HCT116 (cell line): ENCODE measurements around the gene BCO2. TPM values are rescaled to one million over a fixed set of nuclear protein-coding genes. Genes with fewer than 3 reads are reported as not detected.

Experiments
- ATAC-seq: fragments of 200-7000 bp; cut with Tn5 transposase; 2 replicates; pipeline ENCODE4 v1.9.1; 2020; ENCODE audit warnings: mild to moderate bottlenecking, moderate library complexity
- BruUV-seq: library from RNA; stranded (reverse); fragments of 400-500 nt; replicated peaks from 2 replicates; lab custom pipeline; 2021; lab: Mats Ljungman, UMichigan
- CTCF ChIA-PET: fragments of 300-600 bp; sonication (Branson Sonifier 250); formaldehyde crosslinking; loops from one replicate; lab custom pipeline; 2021; ENCODE audit warnings: antibody characterized with exemption; lab: Charles Lee
- POLR2A ChIA-PET: fragments of 300-600, 350-600 bp; sonication (Branson Sonifier 250); formaldehyde crosslinking; loops from one replicate; lab custom pipeline; 2021; ENCODE audit warnings: antibody characterized with exemption; lab: Charles Lee
- RAD21 ChIA-PET, 2 experiments: fragments of 300-600 bp; sonication (Branson Sonifier 250); formaldehyde crosslinking; loops; one replicate each; lab custom pipeline; 2023; ENCODE audit warnings: low total read pairs in 2 of 2; ENCODE audit not compliant: uncharacterized antibody in 2 of 2, unreplicated experiment in 2 of 2, low non-redundant PET in 1 of 2; lab: Charles Lee
- DNase-seq: peaks from one replicate; pipeline ENCODE4 v3.0.0-alpha.2; 2010; ENCODE audit warnings: low read depth, low spot score
- H2AFZ ChIP-seq: fragments of 200-600 bp; shearing (Covaris generic), sonication (generic); 2 replicates; pipeline ENCODE4 v1.6.1; 2017; ENCODE audit warnings: low read depth, mixed run types, mixed read lengths, antibody characterized with exemption, low read length; ENCODE audit not compliant: poor library complexity, severe bottlenecking
- H3K27ac ChIP-seq: 2 replicates; pipeline ENCODE4 v1.5.1; 2012; ENCODE audit warnings: low read depth, low read length
- H3K27me3 ChIP-seq: fragments of 200-600 bp; sonication (generic); 2 replicates; pipeline ENCODE4 v1.6.1; 2016; ENCODE audit warnings: mixed run types, low read length, mixed read lengths; ENCODE audit not compliant: insufficient read depth
- H3K36me3 ChIP-seq, 2 experiments: fragments of 200-500 bp in 1 of 2; fragments of 200-600 bp in 1 of 2; sonication (Bioruptor generic) in 1 of 2; sonication (generic) in 1 of 2; 2 replicates each; pipeline versions ENCODE4 v1.5.1 to v1.6.1; 2014 to 2016; ENCODE audit warnings: low read length in 2 of 2, inconsistent platforms in 1 of 2, mixed read lengths in 1 of 2, mixed run types in 1 of 2; ENCODE audit not compliant: insufficient read depth in 2 of 2, control insufficient read depth in 1 of 2
- H3K4me1 ChIP-seq, 2 experiments: fragments of 200-600 bp in 1 of 2; sonication (generic) in 1 of 2; 2 replicates each; pipeline versions ENCODE4 v1.5.1 to v1.6.1; 2012 to 2017; ENCODE audit warnings: low read length in 2 of 2, inconsistent platforms in 1 of 2, mild to moderate bottlenecking in 1 of 2, mixed read lengths in 1 of 2, mixed run types in 1 of 2, moderate library complexity in 1 of 2; ENCODE audit not compliant: insufficient read depth in 2 of 2, control insufficient read depth in 1 of 2
- H3K4me2 ChIP-seq: fragments of 200-600 bp; sonication (generic); 2 replicates; pipeline ENCODE4 v1.6.1; 2017; ENCODE audit warnings: mixed run types, low read length, mixed read lengths
- H3K4me3 ChIP-seq, 2 experiments: fragments of 200-600 bp in 1 of 2; sonication (generic) in 1 of 2; replicated peaks in 1 of 2; 2 replicates each; pipeline ENCODE4 v1.5.1; 2011 to 2016; ENCODE audit warnings: low read length in 2 of 2, control low read depth in 1 of 2, low read depth in 1 of 2, mild to moderate bottlenecking in 1 of 2, mixed read lengths in 1 of 2, mixed run types in 1 of 2
- H3K79me2 ChIP-seq: fragments of 200-600 bp; sonication (generic); 2 replicates; pipeline ENCODE4 v1.6.1; 2017; ENCODE audit warnings: mild to moderate bottlenecking, mixed run types, low read length, moderate library complexity, mixed read lengths; ENCODE audit not compliant: insufficient read depth
- H3K9ac ChIP-seq: fragments of 200-600 bp; sonication (generic); 2 replicates; pipeline ENCODE4 v1.6.1; 2016; ENCODE audit warnings: low read length, mixed read lengths
- H3K9me2 ChIP-seq: fragments of 200-600 bp; sonication (generic), shearing (Covaris generic); 2 replicates; pipeline ENCODE4 v1.6.1; 2017; ENCODE audit warnings: mixed run types, mild to moderate bottlenecking, moderate library complexity; ENCODE audit not compliant: insufficient read depth
- H3K9me3 ChIP-seq, 2 experiments: fragments of 200-500 bp in 1 of 2; fragments of 200-600 bp in 1 of 2; sonication (Bioruptor generic) in 1 of 2; sonication (generic) in 1 of 2; 2 replicates each; pipeline ENCODE4 v1.6.1; 2014 to 2017; ENCODE audit warnings: low read length in 2 of 2, mixed read lengths in 2 of 2, inconsistent platforms in 1 of 2, low read depth in 1 of 2, mild to moderate bottlenecking in 1 of 2, mixed run types in 1 of 2, moderate library complexity in 1 of 2; ENCODE audit not compliant: control insufficient read depth in 1 of 2, insufficient read depth in 1 of 2
- H4K20me1 ChIP-seq: fragments of 200-600 bp; sonication (generic), shearing (Covaris generic); 2 replicates; pipeline ENCODE4 v1.6.1; 2017; ENCODE audit warnings: mixed run types, mild to moderate bottlenecking, moderate library complexity; ENCODE audit not compliant: insufficient read depth
- ATF3 ChIP-seq: IDR thresholded peaks from 2 replicates; pipeline ENCODE4 v1.6.1; 2012
- CBX3 ChIP-seq: IDR thresholded peaks from 2 replicates; pipeline ENCODE4 v1.6.1; 2012; ENCODE audit warnings: low read depth
- CEBPB ChIP-seq: IDR thresholded peaks from 2 replicates; pipeline ENCODE4 v1.6.1; 2012; ENCODE audit warnings: low read depth
- CTCF ChIP-seq, 3 experiments: fragments of 200-600 bp in 1 of 3; sonication (generic) in 1 of 3; IDR thresholded peaks in 2 of 3; conservative IDR thresholded peaks in 1 of 3; 2 replicates each; pipeline ENCODE4 v1.5.1; 2012 to 2017; ENCODE audit warnings: low read depth in 2 of 3, low read length in 2 of 3, antibody characterized with exemption in 1 of 3, borderline replicate concordance in 1 of 3, control low read depth in 1 of 3, mild to moderate bottlenecking in 1 of 3, mixed read lengths in 1 of 3, mixed run types in 1 of 3, moderate library complexity in 1 of 3; ENCODE audit not compliant: insufficient read depth in 1 of 3
- EGR1 ChIP-seq: IDR thresholded peaks from 2 replicates; pipeline ENCODE4 v1.6.1; 2012; ENCODE audit warnings: low read depth
- ELF1 ChIP-seq: IDR thresholded peaks from 2 replicates; pipeline ENCODE4 v1.6.1; 2012; ENCODE audit warnings: low read depth, borderline replicate concordance
- EZH2 ChIP-seq: fragments of 200-600 bp; sonication (generic); IDR thresholded peaks from 2 replicates; pipeline ENCODE4 v1.6.1; 2017; ENCODE audit warnings: antibody characterized with exemption, mixed run types
- JUND ChIP-seq: IDR thresholded peaks from 2 replicates; pipeline ENCODE4 v1.6.1; 2012
- MAX ChIP-seq: IDR thresholded peaks from 2 replicates; pipeline ENCODE4 v1.6.1; 2012
- POLR2A ChIP-seq: IDR thresholded peaks from 2 replicates; pipeline ENCODE4 v1.7.0; 2011; ENCODE audit warnings: borderline replicate concordance; ENCODE audit not compliant: insufficient read depth, insufficient read length; ENCODE audit errors: extremely low read depth
- POLR2AphosphoS5 ChIP-seq: IDR thresholded peaks from 2 replicates; pipeline ENCODE4 v1.6.1; 2011; ENCODE audit warnings: mild to moderate bottlenecking, low read depth, low read length, moderate library complexity
- REST ChIP-seq: IDR thresholded peaks from 2 replicates; pipeline ENCODE4 v1.6.1; 2012; ENCODE audit warnings: low read depth
- SP1 ChIP-seq: IDR thresholded peaks from 2 replicates; pipeline ENCODE4 v1.6.1; 2012; ENCODE audit warnings: low read depth
- SRF ChIP-seq: IDR thresholded peaks from 2 replicates; pipeline ENCODE4 v1.6.1; 2012; ENCODE audit warnings: low read depth
- TCF7L2 ChIP-seq: IDR thresholded peaks from 2 replicates; pipeline ENCODE4 v1.7.0; 2011; ENCODE audit warnings: borderline replicate concordance, inconsistent platforms; ENCODE audit not compliant: insufficient read depth, insufficient read length; ENCODE audit errors: extremely low read depth
- YY1 ChIP-seq: IDR thresholded peaks from 2 replicates; pipeline ENCODE4 v1.6.1; 2011; ENCODE audit warnings: low read length, low read depth, moderate library complexity, mild to moderate bottlenecking; ENCODE audit not compliant: insufficient replicate concordance; ENCODE audit errors: extremely low read depth
- ZFX ChIP-seq: fragments of 450-650 bp; IDR thresholded peaks from 2 replicates; pipeline ENCODE4 v1.6.1; 2017
- intact Hi-C: fragments of 100-400 bp; cut with micrococcal nuclease; formaldehyde crosslinking; loops from 2 replicates; pipeline ENCODE4 v1.10.0; 2022
- total RNA-seq: library from RNA; stranded (reverse); gene quantifications from one replicate; pipeline ENCODE4 v1.2.1, GENCODE V29; 2021; ENCODE audit not compliant: unreplicated experiment
- TF ChIP-seq, protein P1 (sequence below): IDR thresholded peaks from 2 replicates; pipeline ENCODE4 v1.6.1; 2011; ENCODE audit warnings: mild to moderate bottlenecking, low read length, moderate library complexity; ENCODE audit not compliant: insufficient replicate concordance; ENCODE audit errors: extremely low read depth

The BCO2 gene
- total RNA-seq, 1 experiment from 2014 or later, result 4.0 TPM

DNA sequence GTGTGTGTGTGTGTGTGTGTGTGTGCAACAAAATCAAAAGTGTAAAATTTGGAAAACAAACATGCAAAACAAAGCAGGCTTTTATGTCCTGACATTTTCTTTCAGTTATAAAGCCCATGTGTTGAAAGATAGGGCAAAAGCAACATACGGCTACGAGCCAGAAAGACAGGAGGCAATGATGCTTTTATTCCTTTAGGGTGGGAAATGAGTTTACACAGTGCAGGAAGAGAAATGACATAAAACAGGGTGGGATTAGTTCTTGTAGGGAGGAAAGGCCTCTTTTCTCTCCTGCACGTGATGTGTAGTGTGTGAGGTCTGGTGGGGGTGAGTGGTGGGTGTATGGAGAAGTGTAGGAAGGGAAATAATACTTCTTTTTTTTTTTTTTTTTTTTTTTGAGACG lies 40.8 kb upstream of the BCO2 start:
- Histone ChIP-seq H3K36me3 (no peaks in the 10 kb centered on the region), H3K27me3 (no peaks in the 10 kb centered on the region), H3K4me2 (no peak overlapping the region), H3K27ac (no peak overlapping the region), H3K4me1 (peaks cover 26 to 35% of the 10 kb centered on the region in 2 experiments), H3K4me3 (no peak overlapping the region), H4K20me1 (no peaks in the 10 kb centered on the region), H3K9me3 (no peaks in the 10 kb centered on the region), H2AFZ (no peak overlapping the region), H3K9ac (no peak overlapping the region), H3K79me2 (no peaks in the 10 kb centered on the region), H3K9me2 (no peaks in the 10 kb centered on the region)
- TF ChIP-seq, protein P1, sequence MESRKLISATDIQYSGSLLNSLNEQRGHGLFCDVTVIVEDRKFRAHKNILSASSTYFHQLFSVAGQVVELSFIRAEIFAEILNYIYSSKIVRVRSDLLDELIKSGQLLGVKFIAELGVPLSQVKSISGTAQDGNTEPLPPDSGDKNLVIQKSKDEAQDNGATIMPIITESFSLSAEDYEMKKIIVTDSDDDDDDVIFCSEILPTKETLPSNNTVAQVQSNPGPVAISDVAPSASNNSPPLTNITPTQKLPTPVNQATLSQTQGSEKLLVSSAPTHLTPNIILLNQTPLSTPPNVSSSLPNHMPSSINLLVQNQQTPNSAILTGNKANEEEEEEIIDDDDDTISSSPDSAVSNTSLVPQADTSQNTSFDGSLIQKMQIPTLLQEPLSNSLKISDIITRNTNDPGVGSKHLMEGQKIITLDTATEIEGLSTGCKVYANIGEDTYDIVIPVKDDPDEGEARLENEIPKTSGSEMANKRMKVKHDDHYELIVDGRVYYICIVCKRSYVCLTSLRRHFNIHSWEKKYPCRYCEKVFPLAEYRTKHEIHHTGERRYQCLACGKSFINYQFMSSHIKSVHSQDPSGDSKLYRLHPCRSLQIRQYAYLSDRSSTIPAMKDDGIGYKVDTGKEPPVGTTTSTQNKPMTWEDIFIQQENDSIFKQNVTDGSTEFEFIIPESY, result no peak
- TF ChIP-seq MAX (no peak), SP1 (no peak), YY1 (no peak), POLR2AphosphoS5 (no peak), ELF1 (no peak), CBX3 (no peak), TCF7L2 (no peak), CEBPB (no peak), EZH2 (no peak), ATF3 (no peak), JUND (no peak), EGR1 (no peak), ZFX (no peak), SRF (no peak), REST (no peak), POLR2A (no peak), CTCF (IDR thresholded peaks at IDR 0.05 in 2 of 3, conservative IDR thresholded peaks at IDR 0.05 in 1 of 3; ENCODE audit: borderline replicate concordance in 1 of 3, insufficient read depth in 1 of 3, low read depth in 2 of 3, low read length in 2 of 3) (no peak)
- POLR2A ChIA-PET, result no interaction called here
- no peak for DNase-seq
- RAD21 ChIA-PET, result no interaction called here
- intact Hi-C loops, result no loop called here
- BruUV-seq, result no TSS peak
- ATAC-seq, result no peak
- CTCF ChIA-PET, result no interaction called here
